ENCODE results near the gene CLTB.

The CLTB gene

GRCh38 chr5:176350416-176350815, 65.9 kb downstream of the CLTB start:
- no peak for DNase-seq (ENCODE audit: low spot score)

GRCh38 chr5:176342766-176343458, 73.4 kb downstream of the CLTB start:
- DNase-seq (ENCODE audit: low spot score) = no peak
